H1 (cell line): ENCODE measurements around the gene TEX26. TPM values are rescaled to one million over a fixed set of nuclear protein-coding genes. Genes with fewer than 3 reads are reported as not detected.

Source experiments
- EZH2 ChIP-seq: fragments of 200-600 bp; sonication (generic); IDR thresholded peaks from 2 replicates; pipeline ENCODE4 v1.7.1; 2012; ENCODE audit warnings: low read depth, mild to moderate bottlenecking, moderate library complexity, low read length, inconsistent platforms; ENCODE audit not compliant: severe bottlenecking
- TCF12 ChIP-seq: IDR thresholded peaks from 2 replicates; pipeline ENCODE4 v1.6.1; 2011; ENCODE audit warnings: low read depth, mild to moderate bottlenecking, low read length
- polyA plus RNA-seq, 7 experiments: library from polyadenylated mRNA; depleted of rRNA in 3 of 7; stranded (reverse) in 5 of 7; unstranded in 2 of 7; fragments of >200 nt in 5 of 7; fragments of 200-250 nt in 2 of 7; gene quantifications; 1 replicate in 5 of 7; 2 replicates in 1 of 7; 4 replicates in 1 of 7; pipeline versions ENCODE4 v1.2.1 to v1.2.3, GENCODE V29; 2011 to 2013; ENCODE audit warnings: missing spikeins in 2 of 7, mixed read lengths in 2 of 7
- total RNA-seq: library from RNA; stranded (reverse); fragmentation: NEBNext Ultra II Directional; extraction: Animal tissue kit (Norgen Biotek cat#: 25700); gene quantifications from 2 replicates; pipeline ENCODE4 v1.2.1, GENCODE V29; 2021

Gene TEX26
- total and polyA plus RNA-seq, 2 of the 8 experiments (the other 6 are each of a cell fraction or from before 2014, with no cell fraction given): not detected

GRCh38 chr13:30972888-30973377 lies 40.5 kb downstream of the TEX26 start (continued):
- TF ChIP-seq EZH2 (no peak), TCF12 (no peak)
- TF ChIP-seq, all 59 proteins: peak for 0
